CD4-positive, alpha-beta memory T cell (primary cell): Measurements from ENCODE around the gene WNT7B. TPM values are rescaled to one million over a fixed set of nuclear protein-coding genes. Genes with fewer than 3 reads are reported as not detected.
A peak's percentile ranks its signal among the peaks of the same experiment; 100 is the strongest.

Experiments used
- CTCF ChIA-PET: fragments of 350-600 bp; sonication (Branson Sonifier 250); formaldehyde crosslinking; loops from one replicate; lab custom pipeline; 2021; ENCODE audit warnings: inconsistent platforms; ENCODE audit not compliant: partially characterized antibody; lab: Charles Lee
- POLR2A ChIA-PET: fragments of 350-600 bp; sonication (Branson Sonifier 250); formaldehyde crosslinking; loops from one replicate; lab custom pipeline; 2021; ENCODE audit not compliant: partially characterized antibody; lab: Charles Lee
- DNase-seq, 5 donors: peaks; one replicate each; pipeline versions ENCODE4 v3.0.0 to v3.0.0-alpha.2; 2020 to 2022; ENCODE audit warnings: mixed read lengths in 1 of 5
- H3K27ac ChIP-seq: one replicate; pipeline ENCODE4 v1.7.0; 2013; ENCODE audit warnings: low read depth, low read length
- H3K27me3 ChIP-seq: 2 replicates; pipeline ENCODE4 v1.7.0; 2013; ENCODE audit warnings: mild to moderate bottlenecking, low read length, moderate library complexity; ENCODE audit not compliant: insufficient read depth
- H3K36me3 ChIP-seq: 2 replicates; pipeline ENCODE4 v1.7.0; 2013; ENCODE audit warnings: mild to moderate bottlenecking, low read length, moderate library complexity; ENCODE audit not compliant: insufficient read depth
- H3K4me1 ChIP-seq: 2 replicates; pipeline ENCODE4 v1.7.0; 2013; ENCODE audit warnings: mild to moderate bottlenecking, low read length, moderate library complexity; ENCODE audit not compliant: insufficient read depth
- H3K4me3 ChIP-seq, 2 donors: one replicate each; pipeline ENCODE4 v1.7.0; 2013; ENCODE audit warnings: low read length in 2 of 2, mild to moderate bottlenecking in 1 of 2
- H3K9me3 ChIP-seq, 2 donors: one replicate each; pipeline ENCODE4 v1.7.0; 2013; ENCODE audit warnings: low read length in 2 of 2, control low read depth in 1 of 2; ENCODE audit not compliant: control insufficient read depth in 1 of 2
- H3K27ac Mint-ChIP-seq, 7 donors: one replicate each; pipeline ENCODE4 v1.8.0; 2020 to 2021; ENCODE audit warnings: mixed read lengths in 7 of 7, mild to moderate bottlenecking in 6 of 7, inconsistent platforms in 3 of 7, moderate library complexity in 3 of 7
- H3K27me3 Mint-ChIP-seq, 2 donors: one replicate each; pipeline ENCODE4 v1.8.0; 2020 to 2021; ENCODE audit warnings: mixed read lengths in 2 of 2
- H3K36me3 Mint-ChIP-seq, 2 donors: one replicate each; pipeline ENCODE4 v1.8.0; 2020 to 2021; ENCODE audit warnings: mixed read lengths in 2 of 2, inconsistent platforms in 1 of 2, mild to moderate bottlenecking in 1 of 2
- H3K4me1 Mint-ChIP-seq, 4 donors: one replicate each; pipeline ENCODE4 v1.8.0; 2020 to 2021; ENCODE audit warnings: mixed read lengths in 4 of 4, mild to moderate bottlenecking in 1 of 4
- H3K4me3 Mint-ChIP-seq, 8 donors: one replicate each; pipeline ENCODE4 v1.8.0; 2020 to 2021; ENCODE audit warnings: mixed read lengths in 8 of 8, mild to moderate bottlenecking in 7 of 8, moderate library complexity in 6 of 8, inconsistent platforms in 3 of 8
- H3K9me3 Mint-ChIP-seq, 8 donors: one replicate each; pipeline ENCODE4 v1.8.0; 2020 to 2021; ENCODE audit warnings: mixed read lengths in 8 of 8, mild to moderate bottlenecking in 5 of 8, inconsistent platforms in 3 of 8, moderate library complexity in 1 of 8
- intact Hi-C: fragments of 100-400 bp; cut with micrococcal nuclease; formaldehyde crosslinking; loops from one replicate; pipeline ENCODE4 v1.15.1; 2023
- polyA plus RNA-seq, 2 donors: library from polyadenylated mRNA; unstranded; fragments of 300-500 nt; fragmentation: Illumina TruSeq; gene quantifications; one replicate each; pipeline ENCODE4 v1.2.3, GENCODE V29; 2021
- total RNA-seq, 2 experiments: library from RNA; stranded (reverse); gene quantifications; one replicate each; pipeline ENCODE4 v1.2.3, GENCODE V29; 2021

Gene WNT7B
- total and polyA plus RNA-seq, 4 experiments from 2014 or later, result not detected

- Mint-ChIP-seq H3K27ac (peak overlapping the region in 1 of 7 donors; percentile 4), H3K36me3 (no peaks in the 10 kb centered on the region), H3K4me3 (no peak overlapping the region), H3K4me1 (no peaks in the 10 kb centered on the region), H3K9me3 (no peaks in the 10 kb centered on the region), H3K27me3 (peaks cover 9% of the 10 kb centered on the region in 2 donors)
- intact Hi-C loops, result no loop called here
- DNase-seq, result no peak
- H3K27me3 ChIP-seq, result no peaks in the 10 kb centered on the region
- H3K4me3 ChIP-seq, result no peak overlapping the region
- H3K9me3 ChIP-seq, result no peaks in the 10 kb centered on the region
- H3K27ac ChIP-seq, result no peak overlapping the region
- H3K4me1 ChIP-seq, result no peaks in the 10 kb centered on the region
- POLR2A ChIA-PET, result no interaction called here
- CTCF ChIA-PET, result no interaction called here
- no peaks in the 10 kb centered on the region for H3K36me3 ChIP-seq
Observed at GRCh38 chr22:45905326-45905923, 71.5 kb downstream of the WNT7B start.

- Mint-ChIP-seq H3K4me1 (no peaks in the 10 kb centered on the region), H3K27ac (no peak overlapping the region), H3K9me3 (no peaks in the 10 kb centered on the region), H3K36me3 (no peaks in the 10 kb centered on the region), H3K4me3 (no peak overlapping the region), H3K27me3 (peaks cover 10 to 12% of the 10 kb centered on the region in 2 donors)
- ChIA-PET CTCF (no interaction called here), POLR2A (no interaction called here)
- Histone ChIP-seq H3K4me1 (no peaks in the 10 kb centered on the region), H3K27me3 (no peaks in the 10 kb centered on the region), H3K9me3 (no peaks in the 10 kb centered on the region), H3K27ac (no peak overlapping the region), H3K4me3 (no peak overlapping the region), H3K36me3 (no peaks in the 10 kb centered on the region)
- intact Hi-C loops, result no loop called here
- DNase-seq, result no peak
Observed at GRCh38 chr22:45904236-45904635, 72.7 kb downstream of the WNT7B start.

GRCh38 chr22:45903355-45904135, 73.4 kb downstream of the WNT7B start:
- Histone ChIP-seq H3K36me3 (no peaks in the 10 kb centered on the region), H3K27me3 (no peaks in the 10 kb centered on the region), H3K9me3 (no peaks in the 10 kb centered on the region), H3K27ac (no peak overlapping the region), H3K4me1 (no peaks in the 10 kb centered on the region), H3K4me3 (no peak overlapping the region)
- no peak for DNase-seq
- Mint-ChIP-seq H3K4me3 (no peak overlapping the region), H3K4me1 (no peaks in the 10 kb centered on the region), H3K9me3 (no peaks in the 10 kb centered on the region), H3K36me3 (no peaks in the 10 kb centered on the region), H3K27me3 (peaks cover 10 to 12% of the 10 kb centered on the region in 2 donors), H3K27ac (no peak overlapping the region)
- CTCF ChIA-PET, result no interaction called here
- intact Hi-C loops, result no loop called here
- POLR2A ChIA-PET, result no interaction called here

GRCh38 chr22:45897736-45898135, 79.2 kb downstream of the WNT7B start:
- no peak for DNase-seq
- H3K27me3 Mint-ChIP-seq, result peaks cover 5 to 15% of the 10 kb centered on the region in 2 donors
- no peak overlapping the region for H3K4me3 Mint-ChIP-seq
- intact Hi-C loops, result no loop called here
- H3K36me3 Mint-ChIP-seq, result no peaks in the 10 kb centered on the region
- no peaks in the 10 kb centered on the region for H3K4me1 ChIP-seq
- POLR2A ChIA-PET, result no interaction called here
- H3K27ac Mint-ChIP-seq, result no peak overlapping the region
- H3K4me3 ChIP-seq, result no peak overlapping the region
- no peaks in the 10 kb centered on the region for H3K9me3 Mint-ChIP-seq
- CTCF ChIA-PET, result no interaction called here
- H3K27me3 ChIP-seq, result no peaks in the 10 kb centered on the region
- no peaks in the 10 kb centered on the region for H3K4me1 Mint-ChIP-seq
- no peak overlapping the region for H3K27ac ChIP-seq
- H3K36me3 ChIP-seq, result no peaks in the 10 kb centered on the region
- no peaks in the 10 kb centered on the region for H3K9me3 ChIP-seq

- Histone ChIP-seq H3K36me3 (no peaks in the 10 kb centered on the region), H3K27ac (no peak overlapping the region), H3K27me3 (no peaks in the 10 kb centered on the region), H3K9me3 (no peaks in the 10 kb centered on the region), H3K4me3 (no peak overlapping the region), H3K4me1 (no peaks in the 10 kb centered on the region)
- Mint-ChIP-seq H3K27ac (no peak overlapping the region), H3K4me3 (no peak overlapping the region), H3K9me3 (no peaks in the 10 kb centered on the region), H3K36me3 (no peaks in the 10 kb centered on the region), H3K4me1 (no peaks in the 10 kb centered on the region), H3K27me3 (peaks cover 4 to 13% of the 10 kb centered on the region in 2 donors)
- intact Hi-C loops, result no loop called here
- POLR2A ChIA-PET, result no interaction called here
- no peak for DNase-seq
- CTCF ChIA-PET, result no interaction called here
Observed at GRCh38 chr22:45896964-45897538, 79.9 kb downstream of the WNT7B start.

GRCh38 chr22:45896153-45896951, 80.6 kb downstream of the WNT7B start:
- no peaks in the 10 kb centered on the region for H3K9me3 Mint-ChIP-seq
- H3K27ac Mint-ChIP-seq, result no peak overlapping the region
- no peak overlapping the region for H3K4me3 ChIP-seq
- no peaks in the 10 kb centered on the region for H3K4me1 ChIP-seq
- H3K27ac ChIP-seq, result no peak overlapping the region
- no peaks in the 10 kb centered on the region for H3K36me3 ChIP-seq
- no peaks in the 10 kb centered on the region for H3K36me3 Mint-ChIP-seq
- CTCF ChIA-PET, result no interaction called here
- no peak overlapping the region for H3K4me3 Mint-ChIP-seq
- H3K27me3 Mint-ChIP-seq, result peaks cover 4 to 17% of the 10 kb centered on the region in 2 donors
- no peaks in the 10 kb centered on the region for H3K9me3 ChIP-seq
- intact Hi-C loops, result no loop called here
- POLR2A ChIA-PET, result no interaction called here
- no peak for DNase-seq
- no peaks in the 10 kb centered on the region for H3K4me1 Mint-ChIP-seq
- H3K27me3 ChIP-seq, result no peaks in the 10 kb centered on the region
